ENCODE measurements around the gene MRPL14.

Gene MRPL14

DNA sequence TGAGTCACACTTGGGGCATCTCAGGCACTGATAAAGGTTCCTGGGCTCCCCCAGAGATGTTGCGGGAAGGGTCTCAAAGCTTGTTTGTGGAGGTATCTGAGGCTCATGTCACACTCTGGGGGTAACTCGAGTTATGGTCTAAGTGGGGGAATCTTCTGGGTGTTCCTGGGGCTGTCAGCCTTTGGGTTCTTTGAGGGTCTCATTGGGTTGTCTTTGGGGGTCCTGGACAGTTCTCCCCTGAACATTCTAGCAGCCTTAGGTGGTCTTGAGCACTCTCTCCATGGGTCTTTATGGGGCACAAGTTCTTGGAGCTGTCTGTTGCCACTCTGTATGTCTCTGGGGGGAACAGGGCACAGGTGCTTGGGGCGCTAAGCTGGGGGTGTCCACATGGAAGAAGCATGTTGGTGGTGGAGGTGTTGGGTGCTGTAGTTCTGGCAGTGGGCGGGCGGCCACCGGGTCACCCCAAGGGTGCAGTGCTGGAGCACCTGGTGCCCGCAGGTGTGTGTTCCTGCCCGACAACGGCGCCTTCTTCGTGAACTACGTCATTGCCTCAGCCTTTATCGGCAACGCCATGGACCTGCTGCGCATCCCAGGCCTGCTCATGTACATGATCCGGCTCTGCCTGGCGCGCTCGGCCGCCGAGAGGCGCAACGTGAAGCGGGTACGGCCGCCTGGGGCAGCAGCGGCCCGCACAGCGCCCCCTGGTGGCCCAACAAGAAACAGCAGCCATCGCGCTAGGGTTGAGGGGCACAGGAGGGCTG is 24.3 kb upstream of the MRPL14 start:
- peak; percentile 92 for DNase-seq (ENCODE audit: low spot score)
- TF ChIP-seq, protein P1, sequence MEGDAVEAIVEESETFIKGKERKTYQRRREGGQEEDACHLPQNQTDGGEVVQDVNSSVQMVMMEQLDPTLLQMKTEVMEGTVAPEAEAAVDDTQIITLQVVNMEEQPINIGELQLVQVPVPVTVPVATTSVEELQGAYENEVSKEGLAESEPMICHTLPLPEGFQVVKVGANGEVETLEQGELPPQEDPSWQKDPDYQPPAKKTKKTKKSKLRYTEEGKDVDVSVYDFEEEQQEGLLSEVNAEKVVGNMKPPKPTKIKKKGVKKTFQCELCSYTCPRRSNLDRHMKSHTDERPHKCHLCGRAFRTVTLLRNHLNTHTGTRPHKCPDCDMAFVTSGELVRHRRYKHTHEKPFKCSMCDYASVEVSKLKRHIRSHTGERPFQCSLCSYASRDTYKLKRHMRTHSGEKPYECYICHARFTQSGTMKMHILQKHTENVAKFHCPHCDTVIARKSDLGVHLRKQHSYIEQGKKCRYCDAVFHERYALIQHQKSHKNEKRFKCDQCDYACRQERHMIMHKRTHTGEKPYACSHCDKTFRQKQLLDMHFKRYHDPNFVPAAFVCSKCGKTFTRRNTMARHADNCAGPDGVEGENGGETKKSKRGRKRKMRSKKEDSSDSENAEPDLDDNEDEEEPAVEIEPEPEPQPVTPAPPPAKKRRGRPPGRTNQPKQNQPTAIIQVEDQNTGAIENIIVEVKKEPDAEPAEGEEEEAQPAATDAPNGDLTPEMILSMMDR (IDR thresholded peaks at IDR 0.05; ENCODE audit: extremely low read depth, insufficient read depth, missing control alignments): peak; percentile 98
- in situ Hi-C loops (cut with MboI; ENCODE audit: low pct_unique_long_range_greater_than_20kb, low sequenced_read_pairs, unreplicated experiment): loop anchor here (25.0 kb wide), 1 partner anchor 186 kb away; the partner anchor contains the start of gene SPATS1

DNA sequence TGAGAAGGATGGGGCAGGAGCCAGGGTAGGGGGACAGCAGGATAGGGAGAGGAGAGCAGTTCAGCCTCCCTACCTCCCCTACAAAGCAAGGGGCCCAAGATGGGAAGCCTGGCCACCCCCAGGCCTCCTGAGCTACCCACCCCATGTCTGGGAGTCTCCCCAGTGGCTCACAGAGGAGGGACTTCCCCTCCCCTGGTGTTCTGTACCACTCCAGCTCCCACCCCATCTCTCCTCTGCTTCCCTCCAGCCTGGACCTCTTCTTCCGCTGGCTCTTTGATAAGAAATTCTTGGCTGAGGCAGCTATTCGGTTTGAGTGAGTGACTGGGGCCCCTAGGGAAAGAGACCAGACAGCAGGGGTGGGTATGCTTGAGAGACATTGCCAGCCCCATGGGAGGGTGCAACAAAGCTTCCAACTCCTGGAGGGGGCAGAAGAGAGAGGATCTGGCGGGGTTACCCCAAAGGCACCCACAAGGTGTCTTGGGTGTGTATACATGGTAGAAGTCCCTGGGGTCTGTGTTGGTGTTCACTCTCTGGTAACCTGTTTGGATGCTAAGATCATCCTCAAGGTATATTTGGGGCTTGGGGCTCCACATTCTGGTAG is 23.2 kb upstream of the MRPL14 start:
- TF ChIP-seq, protein P1 (IDR thresholded peaks at IDR 0.05; ENCODE audit: extremely low read depth, insufficient read depth, missing control alignments): no peak
- no peak for DNase-seq (ENCODE audit: low spot score)
- in situ Hi-C loops (cut with MboI; ENCODE audit: low pct_unique_long_range_greater_than_20kb, low sequenced_read_pairs, unreplicated experiment): loop anchor here (25.0 kb wide), 1 partner anchor 187 kb away; the partner anchor contains the start of gene SPATS1

DNA sequence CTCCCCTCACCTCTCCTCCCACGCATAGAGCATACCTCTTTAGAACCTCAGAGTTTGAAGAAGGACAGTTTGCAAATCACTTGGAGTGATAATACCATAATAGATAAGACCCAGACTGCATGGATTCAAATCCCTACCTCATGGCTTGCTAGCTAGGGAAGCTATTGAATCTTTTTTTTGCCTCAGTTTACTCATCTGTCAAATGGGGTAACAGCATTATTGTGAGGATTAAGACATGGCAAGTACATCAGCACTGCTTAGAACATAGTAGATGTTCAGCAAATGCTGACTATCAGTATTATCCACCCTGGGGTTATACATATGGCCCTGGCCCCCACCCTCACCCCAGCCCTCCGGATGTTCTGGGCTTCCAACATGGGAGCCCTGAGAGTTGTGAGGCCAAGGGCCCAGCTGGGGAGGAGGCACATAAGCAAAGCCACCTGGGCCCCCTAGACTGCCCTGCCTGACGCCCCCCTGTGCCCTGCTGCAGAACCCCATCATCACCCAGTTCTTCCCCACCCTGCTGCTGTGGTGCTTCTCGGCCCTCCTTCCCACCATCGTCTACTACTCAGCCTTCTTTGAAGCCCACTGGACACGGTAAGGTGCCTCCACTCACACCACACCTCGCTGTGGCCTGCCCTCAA is 22.2 kb upstream of the MRPL14 start:
- no peak for DNase-seq (ENCODE audit: low spot score)
- TF ChIP-seq, protein P1 (IDR thresholded peaks at IDR 0.05; ENCODE audit: extremely low read depth, insufficient read depth, missing control alignments): no peak
- in situ Hi-C loops (cut with MboI; ENCODE audit: low pct_unique_long_range_greater_than_20kb, low sequenced_read_pairs, unreplicated experiment): loop anchor here (25.0 kb wide), 1 partner anchor 188 kb away; the partner anchor contains the start of gene SPATS1

DNA sequence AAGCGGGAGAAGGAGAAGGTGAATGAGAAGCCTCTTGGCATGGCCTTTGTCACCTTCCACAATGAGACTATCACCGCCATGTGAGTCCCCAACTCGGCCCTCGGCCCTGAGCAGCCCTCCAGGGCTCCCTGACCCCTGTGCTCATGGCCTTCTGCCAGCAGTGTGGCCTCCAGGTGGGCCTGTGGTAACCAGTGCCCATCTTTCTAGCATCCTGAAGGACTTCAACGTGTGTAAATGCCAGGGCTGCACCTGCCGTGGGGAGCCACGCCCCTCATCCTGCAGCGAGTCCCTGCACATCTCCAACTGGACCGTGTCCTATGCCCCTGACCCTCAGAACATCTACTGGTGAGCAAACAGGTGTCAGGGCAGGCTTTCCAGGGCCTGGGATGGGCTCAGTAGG is 21.1 kb upstream of the MRPL14 start:
- TF ChIP-seq, protein P1 (IDR thresholded peaks at IDR 0.05; ENCODE audit: extremely low read depth, insufficient read depth, missing control alignments): no peak
- DNase-seq (ENCODE audit: low spot score): no peak
- in situ Hi-C loops (cut with MboI; ENCODE audit: low pct_unique_long_range_greater_than_20kb, low sequenced_read_pairs, unreplicated experiment): no loop called here

DNA sequence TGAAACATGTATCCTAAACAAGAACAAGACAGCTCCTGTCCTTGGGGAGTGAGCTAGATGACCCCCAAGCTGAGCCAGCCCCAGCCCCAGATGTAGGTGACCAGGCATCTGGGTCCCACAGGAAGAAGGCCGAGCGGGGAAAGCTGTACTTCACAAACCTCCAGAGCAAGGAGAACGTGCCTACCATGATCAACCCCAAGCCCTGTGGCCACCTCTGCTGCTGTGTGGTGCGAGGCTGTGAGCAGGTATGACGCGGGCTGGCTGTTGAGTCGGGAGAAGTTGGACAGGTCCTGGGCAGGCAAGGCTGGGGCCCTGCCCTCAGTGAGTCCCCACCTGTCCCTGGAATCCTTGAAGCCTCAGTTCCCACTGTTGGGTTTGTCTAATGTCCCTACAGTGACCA is 20.0 kb upstream of the MRPL14 start:
- TF ChIP-seq, protein P1 (IDR thresholded peaks at IDR 0.05; ENCODE audit: extremely low read depth, insufficient read depth, missing control alignments): no peak
- no peak for DNase-seq (ENCODE audit: low spot score)
- in situ Hi-C loops (cut with MboI; ENCODE audit: low pct_unique_long_range_greater_than_20kb, low sequenced_read_pairs, unreplicated experiment): no loop called here

DNA sequence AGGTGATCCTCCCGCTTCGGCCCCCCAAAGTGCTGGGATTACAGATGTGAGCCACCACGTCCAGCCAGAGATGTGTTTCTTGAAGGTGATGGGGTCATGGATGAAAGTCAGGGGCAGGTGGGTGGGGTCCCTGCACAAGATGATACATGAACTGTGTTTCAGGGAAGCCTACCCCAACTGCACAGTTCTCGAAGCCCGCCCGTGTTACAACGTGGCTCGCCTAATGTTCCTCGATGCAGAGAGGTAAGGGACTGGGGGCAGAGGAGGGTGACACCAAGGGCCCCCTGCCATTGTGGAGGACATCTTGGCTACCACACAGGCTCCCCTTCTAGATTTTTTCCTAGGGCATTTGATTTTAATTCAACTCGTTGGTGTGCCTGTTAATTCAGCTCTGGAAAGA is 19.4 kb upstream of the MRPL14 start:
- TF ChIP-seq, protein P1 (IDR thresholded peaks at IDR 0.05; ENCODE audit: extremely low read depth, insufficient read depth, missing control alignments): no peak
- in situ Hi-C loops (cut with MboI; ENCODE audit: low pct_unique_long_range_greater_than_20kb, low sequenced_read_pairs, unreplicated experiment): no loop called here
- no peak for DNase-seq (ENCODE audit: low spot score)
